Neural progenitor cell (in vitro differentiated cells): ENCODE measurements around the gene AUH. TPM values are rescaled to one million over a fixed set of nuclear protein-coding genes. Genes with fewer than 3 reads are reported as not detected.

Source experiments
- DNase-seq: peaks from one replicate; pipeline ENCODE4 v3.0.0-alpha.2; 2016; ENCODE audit warnings: low spot score
- H2AFZ ChIP-seq: fragments of 200-600 bp; sonication (generic); replicated peaks from 2 replicates; pipeline ENCODE4 v1.6.1; 2016; ENCODE audit warnings: antibody characterized with exemption
- H3F3A ChIP-seq: fragments of 200-600 bp; sonication (generic); 2 replicates; pipeline ENCODE4 v1.6.1; 2016; ENCODE audit warnings: antibody characterized with exemption, low read depth
- H3K27ac ChIP-seq: fragments of 200-600 bp; sonication (generic); 2 replicates; pipeline ENCODE4 v1.5.1; 2016; ENCODE audit warnings: mild to moderate bottlenecking
- H3K27me3 ChIP-seq: fragments of 200-600 bp; sonication (generic); 2 replicates; pipeline ENCODE4 v1.6.1; 2016; ENCODE audit warnings: mild to moderate bottlenecking, moderate library complexity
- H3K36me3 ChIP-seq: fragments of 200-600 bp; sonication (generic); 2 replicates; pipeline ENCODE4 v1.5.1; 2016
- H3K4me1 ChIP-seq: fragments of 200-600 bp; sonication (generic); 2 replicates; pipeline ENCODE4 v1.6.1; 2016; ENCODE audit warnings: mixed run types
- H3K4me2 ChIP-seq: fragments of 200-600 bp; sonication (generic); 2 replicates; pipeline ENCODE4 v1.6.1; 2016
- H3K4me3 ChIP-seq: fragments of 200-600 bp; sonication (generic); 2 replicates; pipeline ENCODE4 v1.5.1; 2016
- H3K79me2 ChIP-seq: fragments of 200-600 bp; sonication (generic); 2 replicates; pipeline ENCODE4 v1.6.1; 2016; ENCODE audit warnings: low read depth
- H3K9ac ChIP-seq: fragments of 200-600 bp; sonication (generic); 2 replicates; pipeline ENCODE4 v1.6.1; 2016
- H3K9me3 ChIP-seq: fragments of 200-600 bp; sonication (generic); 2 replicates; pipeline ENCODE4 v1.5.1; 2016; ENCODE audit warnings: low read depth
- H4K20me1 ChIP-seq: fragments of 200-600 bp; sonication (generic); 2 replicates; pipeline ENCODE4 v1.6.1; 2016; ENCODE audit warnings: low read depth
- H3K27ac Mint-ChIP-seq: 3 replicates; pipeline ENCODE4 v1.8.0; 2021; ENCODE audit warnings: mixed read lengths
- H3K27me3 Mint-ChIP-seq: 2 replicates; pipeline ENCODE4 v1.8.0; 2022; ENCODE audit warnings: low read depth, mild to moderate bottlenecking, inconsistent platforms, moderate library complexity, mixed read lengths; ENCODE audit not compliant: insufficient read depth
- H3K36me3 Mint-ChIP-seq: 3 replicates; pipeline ENCODE4 v1.8.0; 2021; ENCODE audit warnings: mixed read lengths
- H3K4me1 Mint-ChIP-seq: 3 replicates; pipeline ENCODE4 v1.8.0; 2021; ENCODE audit warnings: mixed read lengths
- H3K4me3 Mint-ChIP-seq: 3 replicates; pipeline ENCODE4 v1.8.0; 2021; ENCODE audit warnings: mild to moderate bottlenecking, moderate library complexity, mixed read lengths
- H3K9me3 Mint-ChIP-seq: 3 replicates; pipeline ENCODE4 v1.8.0; 2020; ENCODE audit warnings: mixed read lengths
- EZH2 ChIP-seq: fragments of 200-600 bp; sonication (generic); IDR thresholded peaks from 2 replicates; pipeline ENCODE4 v1.6.1; 2017; ENCODE audit warnings: antibody characterized with exemption, mild to moderate bottlenecking, moderate library complexity
- EZH2phosphoT487 ChIP-seq: fragments of 200-600 bp; sonication (generic); IDR thresholded peaks from 2 replicates; pipeline ENCODE4 v1.6.1; 2017; ENCODE audit warnings: antibody characterized with exemption
- total RNA-seq: library from RNA; depleted of rRNA; stranded (reverse); fragments of >200 nt; gene quantifications from 2 replicates; pipeline ENCODE4 v1.2.3, GENCODE V29; 2015; ENCODE audit warnings: low replicate concordance
- TF ChIP-seq, protein P1 (sequence below): fragments of 200-600 bp; sonication (generic); IDR thresholded peaks from 2 replicates; pipeline ENCODE4 v1.5.1; 2017; ENCODE audit warnings: antibody characterized with exemption, mild to moderate bottlenecking

Gene AUH
- total RNA-seq, 1 donor from 2014 or later, result 17.3 TPM

GRCh38 chr9:91408475-91408874, 46.8 kb upstream of the AUH start:
- DNase-seq, result no peak
- H3K27ac ChIP-seq, result no peak overlapping the region
- H4K20me1 ChIP-seq, result peaks cover 11% of the 10 kb centered on the region
- H3K9ac ChIP-seq, result no peak overlapping the region
- peaks cover 27% of the 10 kb centered on the region for H3K79me2 ChIP-seq
- H3K4me3 ChIP-seq, result no peak overlapping the region
- H3K9me3 Mint-ChIP-seq, result peaks cover 2% of the 10 kb centered on the region
- TF ChIP-seq EZH2phosphoT487, result no peak
- TF ChIP-seq EZH2, result no peak
- TF ChIP-seq, protein P1, sequence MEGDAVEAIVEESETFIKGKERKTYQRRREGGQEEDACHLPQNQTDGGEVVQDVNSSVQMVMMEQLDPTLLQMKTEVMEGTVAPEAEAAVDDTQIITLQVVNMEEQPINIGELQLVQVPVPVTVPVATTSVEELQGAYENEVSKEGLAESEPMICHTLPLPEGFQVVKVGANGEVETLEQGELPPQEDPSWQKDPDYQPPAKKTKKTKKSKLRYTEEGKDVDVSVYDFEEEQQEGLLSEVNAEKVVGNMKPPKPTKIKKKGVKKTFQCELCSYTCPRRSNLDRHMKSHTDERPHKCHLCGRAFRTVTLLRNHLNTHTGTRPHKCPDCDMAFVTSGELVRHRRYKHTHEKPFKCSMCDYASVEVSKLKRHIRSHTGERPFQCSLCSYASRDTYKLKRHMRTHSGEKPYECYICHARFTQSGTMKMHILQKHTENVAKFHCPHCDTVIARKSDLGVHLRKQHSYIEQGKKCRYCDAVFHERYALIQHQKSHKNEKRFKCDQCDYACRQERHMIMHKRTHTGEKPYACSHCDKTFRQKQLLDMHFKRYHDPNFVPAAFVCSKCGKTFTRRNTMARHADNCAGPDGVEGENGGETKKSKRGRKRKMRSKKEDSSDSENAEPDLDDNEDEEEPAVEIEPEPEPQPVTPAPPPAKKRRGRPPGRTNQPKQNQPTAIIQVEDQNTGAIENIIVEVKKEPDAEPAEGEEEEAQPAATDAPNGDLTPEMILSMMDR, result no peak
- no peaks in the 10 kb centered on the region for H3K4me1 ChIP-seq
- no peak overlapping the region for H3K4me2 ChIP-seq
- peaks cover 36% of the 10 kb centered on the region for H3K36me3 Mint-ChIP-seq
- H3K36me3 ChIP-seq, result no peaks in the 10 kb centered on the region
- no peaks in the 10 kb centered on the region for H3K4me1 Mint-ChIP-seq
- no peak overlapping the region for H3K27ac Mint-ChIP-seq
- no peaks in the 10 kb centered on the region for H3K9me3 ChIP-seq
- H3K27me3 ChIP-seq, result no peaks in the 10 kb centered on the region
- H3K27me3 Mint-ChIP-seq, result no peaks in the 10 kb centered on the region
- H3F3A ChIP-seq, result no peaks in the 10 kb centered on the region
- no peak overlapping the region for H3K4me3 Mint-ChIP-seq
- H2AFZ ChIP-seq, result no peak overlapping the region

DNA sequence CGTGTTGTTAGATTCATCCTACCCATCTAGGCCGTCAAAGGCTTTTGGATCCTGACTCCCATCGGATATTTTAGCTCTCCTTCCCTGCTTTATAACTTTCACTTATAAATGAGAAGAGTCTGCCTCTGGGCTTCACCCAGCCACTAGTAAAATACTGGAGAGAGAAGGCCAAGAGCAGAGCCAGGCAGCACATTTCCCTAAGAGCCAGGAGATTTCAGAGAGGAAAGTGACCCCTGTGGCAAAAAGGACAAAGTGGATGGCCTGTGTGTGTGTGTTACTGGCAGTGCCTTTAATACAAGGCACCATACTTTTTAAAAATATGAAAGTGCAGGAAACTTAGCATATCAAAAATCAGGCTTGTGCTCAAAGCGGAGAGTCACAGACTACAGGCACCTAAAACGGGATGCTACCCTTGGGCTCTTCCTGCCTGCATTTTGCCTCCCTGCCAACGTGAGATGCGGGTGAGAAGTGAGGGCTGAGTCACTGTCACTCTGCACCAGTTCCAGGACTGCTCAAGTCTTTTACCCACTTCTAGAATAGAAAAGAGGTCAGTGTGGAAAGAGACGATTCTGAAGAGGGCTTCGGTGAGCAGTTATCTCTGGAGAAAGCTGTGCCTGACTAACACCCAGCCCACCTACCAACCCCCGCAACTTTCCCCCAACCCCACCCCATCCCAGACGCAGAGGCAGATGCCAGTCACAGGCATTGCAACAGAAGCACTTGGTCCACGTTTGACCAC, 46.0 kb upstream of the AUH start:
- Mint-ChIP-seq H3K27me3 (no peaks in the 10 kb centered on the region), H3K4me3 (no peak overlapping the region), H3K9me3 (peaks cover 2% of the 10 kb centered on the region), H3K36me3 (peaks cover 34% of the 10 kb centered on the region), H3K4me1 (no peaks in the 10 kb centered on the region), H3K27ac (no peak overlapping the region)
- H3K79me2 ChIP-seq, result peaks cover 20% of the 10 kb centered on the region
- H3K36me3 ChIP-seq, result no peaks in the 10 kb centered on the region
- H3K4me1 ChIP-seq, result no peaks in the 10 kb centered on the region
- no peak overlapping the region for H3K4me2 ChIP-seq
- DNase-seq, result no peak
- no peak for TF ChIP-seq EZH2phosphoT487
- no peak for TF ChIP-seq EZH2
- TF ChIP-seq, protein P1, result no peak
- H2AFZ ChIP-seq, result no peak overlapping the region
- no peaks in the 10 kb centered on the region for H3F3A ChIP-seq
- H4K20me1 ChIP-seq, result peaks cover 11% of the 10 kb centered on the region
- no peak overlapping the region for H3K9ac ChIP-seq
- no peaks in the 10 kb centered on the region for H3K27me3 ChIP-seq
- no peak overlapping the region for H3K4me3 ChIP-seq
- H3K9me3 ChIP-seq, result no peaks in the 10 kb centered on the region
- H3K27ac ChIP-seq, result no peak overlapping the region

DNA sequence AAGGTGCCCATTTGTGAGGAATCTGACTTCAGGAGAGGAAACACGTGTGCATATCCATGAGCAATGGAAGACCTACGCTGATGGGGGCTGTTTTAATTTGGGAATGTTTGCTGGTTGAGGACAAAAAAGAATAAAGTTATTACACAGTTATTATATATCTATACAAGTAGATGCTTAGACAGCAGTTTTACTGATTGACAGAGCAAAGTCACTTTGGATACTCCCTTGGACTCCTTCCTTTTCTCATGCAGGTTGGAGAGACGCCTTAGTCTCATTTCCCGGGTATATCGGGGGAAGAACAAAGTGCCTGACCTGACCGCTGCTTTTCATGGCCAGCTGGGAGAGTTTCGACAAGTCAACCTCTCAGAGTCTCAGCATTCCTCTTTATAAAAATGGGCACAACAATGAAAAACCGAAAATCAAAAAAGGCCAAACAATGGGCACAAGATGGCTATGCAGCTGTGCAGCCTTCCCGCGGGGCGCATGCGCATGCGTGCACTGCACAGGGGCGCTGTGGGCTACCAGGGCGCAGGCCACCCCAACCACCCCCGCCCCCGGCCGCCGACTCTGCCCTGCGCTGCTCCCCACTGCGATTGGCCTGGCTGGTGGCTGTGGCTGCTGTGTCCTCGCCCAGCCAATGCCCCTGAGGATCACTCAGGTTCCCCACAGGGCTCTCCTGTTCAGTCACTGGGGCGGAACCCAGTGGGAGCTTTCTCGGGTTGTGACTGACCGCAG, 43.8 kb upstream of the AUH start:
- H3K27me3 Mint-ChIP-seq, result no peaks in the 10 kb centered on the region
- Histone ChIP-seq H3K4me3 (no peak overlapping the region), H4K20me1 (peaks cover under 1% of the 10 kb centered on the region), H3K36me3 (no peaks in the 10 kb centered on the region), H2AFZ (no peak overlapping the region), H3K9ac (no peak overlapping the region), H3K9me3 (no peaks in the 10 kb centered on the region), H3K27ac (no peak overlapping the region), H3K4me1 (no peaks in the 10 kb centered on the region), H3K79me2 (no peaks in the 10 kb centered on the region), H3K4me2 (no peak overlapping the region), H3F3A (no peaks in the 10 kb centered on the region), H3K27me3 (no peaks in the 10 kb centered on the region)
- no peaks in the 10 kb centered on the region for H3K4me1 Mint-ChIP-seq
- H3K27ac Mint-ChIP-seq, result no peak overlapping the region
- DNase-seq, result no peak
- peaks cover 2% of the 10 kb centered on the region for H3K9me3 Mint-ChIP-seq
- TF ChIP-seq, protein P1, result no peak
- TF ChIP-seq EZH2 (no peak), EZH2phosphoT487 (no peak)
- H3K4me3 Mint-ChIP-seq, result no peak overlapping the region
- H3K36me3 Mint-ChIP-seq, result peaks cover 26% of the 10 kb centered on the region
